Vagina (tissue), 2 donors: ENCODE results near the gene TECR. TPM values are rescaled to one million over a fixed set of nuclear protein-coding genes. Genes with fewer than 3 reads are reported as not detected.

Experiments used
- DNase-seq, 2 donors: peaks; one replicate each; pipeline ENCODE4 v3.0.0-alpha.2; 2017; ENCODE audit errors: extremely low spot score in 2 of 2
- H3K27ac ChIP-seq: fragments of 200-600 bp; sonication (generic); one replicate; pipeline ENCODE4 v1.5.1; 2019
- H3K27me3 ChIP-seq: fragments of 200-600 bp; sonication (generic); one replicate; pipeline ENCODE4 v1.5.1; 2019
- H3K36me3 ChIP-seq, 2 donors: fragments of 200-600 bp; sonication (generic); one replicate each; pipeline ENCODE4 v1.5.1; 2017 to 2019
- H3K4me1 ChIP-seq: fragments of 200-600 bp; sonication (generic); one replicate; pipeline ENCODE4 v1.5.1; 2019
- H3K4me3 ChIP-seq, 2 donors: fragments of 200-600 bp; sonication (generic); 1 replicate in 1 of 2; 2 replicates in 1 of 2; pipeline ENCODE4 v1.5.1; 2016 to 2019
- H3K9me3 ChIP-seq: fragments of 200-600 bp; sonication (generic); one replicate; pipeline ENCODE4 v1.5.1; 2019
- CTCF ChIP-seq, 3 experiments: fragments of 450-650 bp in 2 of 3; fragments of 200-600 bp in 1 of 3; sonication (generic) in 1 of 3; IDR thresholded peaks; one replicate each; pipeline ENCODE4 v1.5.1; 2017 to 2019; ENCODE audit warnings: antibody characterized with exemption in 3 of 3, mild to moderate bottlenecking in 2 of 3, moderate library complexity in 2 of 3
- POLR2A ChIP-seq, 2 donors: fragments of 450-650 bp; IDR thresholded peaks; one replicate each; pipeline ENCODE4 v1.6.1; 2017; ENCODE audit warnings: antibody characterized with exemption in 2 of 2, mild to moderate bottlenecking in 2 of 2, moderate library complexity in 2 of 2
- POLR2AphosphoS5 ChIP-seq, 2 donors: sonication (generic); formaldehyde crosslinking; IDR thresholded peaks; one replicate each; pipeline ENCODE4 v1.9.0; 2017; ENCODE audit warnings: antibody characterized with exemption in 2 of 2, mild to moderate bottlenecking in 2 of 2, low read depth in 1 of 2; ENCODE audit not compliant: insufficient read depth in 1 of 2
- intact Hi-C: fragments of 100-400 bp; cut with DNase I; formaldehyde crosslinking; loops from one replicate; pipeline ENCODE4 v1.15.1; 2023
- total RNA-seq: library from RNA; depleted of rRNA; stranded (reverse); fragments of >200 nt; gene quantifications from one replicate; pipeline ENCODE4 v1.2.3, GENCODE V29; 2016

TECR gene
- total RNA-seq, 1 donor from 2014 or later, result 110 TPM

GRCh38 chr19:14510311-14511228 lies 18.8 kb upstream of the TECR start:
- Histone ChIP-seq H3K36me3 (peaks cover 0 to 21% of the 10 kb centered on the region in 2 donors), H3K4me3 (no peak overlapping the region), H3K4me1 (peaks cover 12% of the 10 kb centered on the region), H3K27ac (peak overlapping the region; percentile 86), H3K27me3 (no peaks in the 10 kb centered on the region), H3K9me3 (no peaks in the 10 kb centered on the region)
- DNase-seq, result no peak
- intact Hi-C loops, result no loop called here
- peak; percentile 62 to 76 for TF ChIP-seq POLR2AphosphoS5 (IDR thresholded peaks at IDR 0.05; ENCODE audit: insufficient read depth in 1 of 2, low read depth in 1 of 2)
- TF ChIP-seq CTCF (IDR thresholded peaks at IDR 0.05), result no peak

GRCh38 chr19:14511229-14511593 lies 18.2 kb upstream of the TECR start:
- Histone ChIP-seq H3K9me3 (no peaks in the 10 kb centered on the region), H3K4me1 (peaks cover 18% of the 10 kb centered on the region), H3K27ac (peak overlapping the region; percentile 86), H3K4me3 (no peak overlapping the region), H3K27me3 (no peaks in the 10 kb centered on the region), H3K36me3 (peaks cover 0 to 27% of the 10 kb centered on the region in 2 donors)
- no peak for TF ChIP-seq POLR2AphosphoS5 (IDR thresholded peaks at IDR 0.05; ENCODE audit: insufficient read depth in 1 of 2, low read depth in 1 of 2)
- no peak for TF ChIP-seq CTCF (IDR thresholded peaks at IDR 0.05)
- no peak for TF ChIP-seq POLR2A (IDR thresholded peaks at IDR 0.05)
- intact Hi-C loops, result no loop called here
- DNase-seq, result no peak

GRCh38 chr19:14512406-14512961 lies 16.9 kb upstream of the TECR start:
- DNase-seq, result no peak
- H3K27ac ChIP-seq, result peak overlapping the region; percentile 100
- H3K4me1 ChIP-seq, result peaks cover 28% of the 10 kb centered on the region
- H3K27me3 ChIP-seq, result no peaks in the 10 kb centered on the region
- H3K36me3 ChIP-seq, result peaks cover 0 to 32% of the 10 kb centered on the region in 2 donors
- H3K9me3 ChIP-seq, result no peaks in the 10 kb centered on the region
- H3K4me3 ChIP-seq, result no peak overlapping the region
- TF ChIP-seq POLR2AphosphoS5 (IDR thresholded peaks at IDR 0.05; ENCODE audit: insufficient read depth in 1 of 2, low read depth in 1 of 2), result no peak
- TF ChIP-seq CTCF (IDR thresholded peaks at IDR 0.05), result no peak
- no peak for TF ChIP-seq POLR2A (IDR thresholded peaks at IDR 0.05)
- intact Hi-C loops, result no loop called here

GRCh38 chr19:14514215-14514863 lies 15.1 kb upstream of the TECR start:
- no peaks in the 10 kb centered on the region for H3K27me3 ChIP-seq
- no peak for DNase-seq
- no peak overlapping the region for H3K4me3 ChIP-seq
- TF ChIP-seq POLR2A (IDR thresholded peaks at IDR 0.05) (no peak), CTCF (IDR thresholded peaks at IDR 0.05) (no peak), POLR2AphosphoS5 (IDR thresholded peaks at IDR 0.05; ENCODE audit: insufficient read depth in 1 of 2, low read depth in 1 of 2) (no peak)
- intact Hi-C loops, result no loop called here
- peak overlapping the region; percentile 100 for H3K27ac ChIP-seq
- H3K36me3 ChIP-seq, result peaks cover 0 to 32% of the 10 kb centered on the region in 2 donors
- H3K4me1 ChIP-seq, result peaks cover 35% of the 10 kb centered on the region
- no peaks in the 10 kb centered on the region for H3K9me3 ChIP-seq
